ENCODE results near the gene TCERG1L.

The TCERG1L gene

GRCh38 chr10:131116216-131116990, 195.1 kb downstream of the TCERG1L start:
- no peak for TF ChIP-seq CTCF (IDR thresholded peaks at IDR 0.05; ENCODE audit: borderline replicate concordance, control extremely low read depth, extremely low read depth, insufficient read depth, missing control alignments)
- in situ Hi-C loops (cut with MboI; ENCODE audit: low sequenced_read_pairs, unreplicated experiment): no loop called here

GRCh38 chr10:131115801-131116200, 195.7 kb downstream of the TCERG1L start:
- DNase-seq (ENCODE audit: low spot score): no peak
- no peak for TF ChIP-seq CTCF (IDR thresholded peaks at IDR 0.05; ENCODE audit: borderline replicate concordance, control extremely low read depth, extremely low read depth, insufficient read depth, missing control alignments)
- in situ Hi-C loops (cut with MboI; ENCODE audit: low sequenced_read_pairs, unreplicated experiment): no loop called here

More at GRCh38 chr10:131116216-131116990, 195.1 kb downstream of the TCERG1L start:
- DNase-seq (ENCODE audit: low spot score): no peak

- no peak for DNase-seq (ENCODE audit: low spot score)
- in situ Hi-C loops (cut with MboI; ENCODE audit: low sequenced_read_pairs, unreplicated experiment): no loop called here
- TF ChIP-seq CTCF (IDR thresholded peaks at IDR 0.05; ENCODE audit: borderline replicate concordance, control extremely low read depth, extremely low read depth, insufficient read depth, missing control alignments): no peak
These were observed 196.2 kb downstream of the TCERG1L start for GRCh38 chr10:131115321-131115720.

GRCh38 chr10:131114846-131115245, 196.7 kb downstream of the TCERG1L start:
- no peak for TF ChIP-seq CTCF (IDR thresholded peaks at IDR 0.05; ENCODE audit: borderline replicate concordance, control extremely low read depth, extremely low read depth, insufficient read depth, missing control alignments)
- in situ Hi-C loops (cut with MboI; ENCODE audit: low sequenced_read_pairs, unreplicated experiment): no loop called here
- DNase-seq (ENCODE audit: low spot score): no peak

GRCh38 chr10:131113709-131114291, 197.7 kb downstream of the TCERG1L start:
- in situ Hi-C loops (cut with MboI; ENCODE audit: low sequenced_read_pairs, unreplicated experiment): no loop called here
- no peak for TF ChIP-seq CTCF (IDR thresholded peaks at IDR 0.05; ENCODE audit: borderline replicate concordance, control extremely low read depth, extremely low read depth, insufficient read depth, missing control alignments)
- no peak for DNase-seq (ENCODE audit: low spot score)

- no peak for TF ChIP-seq CTCF (IDR thresholded peaks at IDR 0.05; ENCODE audit: borderline replicate concordance, control extremely low read depth, extremely low read depth, insufficient read depth, missing control alignments)
- in situ Hi-C loops (cut with MboI; ENCODE audit: low sequenced_read_pairs, unreplicated experiment): no loop called here
- no peak for DNase-seq (ENCODE audit: low spot score)
These were observed 198.4 kb downstream of the TCERG1L start for GRCh38 chr10:131113165-131113564.

Data from GM13976 (cell line).